ENCODE results near the gene NFIX. TPM values are rescaled to one million over a fixed set of nuclear protein-coding genes. Genes with fewer than 3 reads are reported as not detected.
A peak's percentile ranks its signal among the peaks of the same experiment; 100 is the strongest.

NFIX gene
- total RNA-seq, 1 donor from 2014 or later: 118 TPM

DNA sequence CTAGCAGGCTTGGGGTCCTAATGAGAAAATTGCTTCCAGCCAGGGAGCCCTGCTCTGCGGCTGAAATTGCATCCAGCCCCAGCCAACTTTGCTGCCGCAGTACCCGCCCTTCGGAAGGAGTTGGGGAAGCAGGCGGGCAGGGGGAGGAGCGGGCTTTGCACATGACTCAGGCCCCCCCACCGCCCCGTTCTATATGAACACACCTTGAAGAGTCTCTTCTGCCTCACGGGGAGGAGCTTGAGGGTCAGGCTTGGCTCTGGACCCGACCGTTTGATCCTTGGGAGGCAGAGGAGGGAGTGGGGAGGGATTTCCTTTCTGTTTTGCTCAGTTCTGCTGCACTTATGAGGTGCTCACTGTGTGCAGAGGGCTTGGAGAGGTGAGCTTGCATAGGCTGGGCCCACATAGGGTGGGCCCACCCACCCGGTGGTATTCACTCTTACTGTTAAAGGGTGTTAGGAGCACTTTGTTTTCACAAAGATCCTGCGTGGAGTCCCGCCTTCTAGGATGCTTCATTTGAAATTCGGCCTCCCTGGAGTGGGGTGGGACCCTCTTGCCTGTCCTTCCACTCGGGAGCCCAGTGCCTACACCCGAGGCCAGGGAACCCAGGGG is 60.9 kb downstream of the NFIX start:
- Histone ChIP-seq H3K4me1 (peaks cover 100% of the 10 kb centered on the region), H3K36me3 (no peaks in the 10 kb centered on the region), H3K27me3 (ENCODE audit: low read depth) (no peaks in the 10 kb centered on the region), H3K9me3 (replicated peaks) (no peaks in the 10 kb centered on the region), H3K27ac (replicated peaks) (peak overlapping the region; percentile 98), H3K4me3 (peak overlapping the region; percentile 54)
- DNase-seq: peak; percentile 61
- TF ChIP-seq, protein P1, sequence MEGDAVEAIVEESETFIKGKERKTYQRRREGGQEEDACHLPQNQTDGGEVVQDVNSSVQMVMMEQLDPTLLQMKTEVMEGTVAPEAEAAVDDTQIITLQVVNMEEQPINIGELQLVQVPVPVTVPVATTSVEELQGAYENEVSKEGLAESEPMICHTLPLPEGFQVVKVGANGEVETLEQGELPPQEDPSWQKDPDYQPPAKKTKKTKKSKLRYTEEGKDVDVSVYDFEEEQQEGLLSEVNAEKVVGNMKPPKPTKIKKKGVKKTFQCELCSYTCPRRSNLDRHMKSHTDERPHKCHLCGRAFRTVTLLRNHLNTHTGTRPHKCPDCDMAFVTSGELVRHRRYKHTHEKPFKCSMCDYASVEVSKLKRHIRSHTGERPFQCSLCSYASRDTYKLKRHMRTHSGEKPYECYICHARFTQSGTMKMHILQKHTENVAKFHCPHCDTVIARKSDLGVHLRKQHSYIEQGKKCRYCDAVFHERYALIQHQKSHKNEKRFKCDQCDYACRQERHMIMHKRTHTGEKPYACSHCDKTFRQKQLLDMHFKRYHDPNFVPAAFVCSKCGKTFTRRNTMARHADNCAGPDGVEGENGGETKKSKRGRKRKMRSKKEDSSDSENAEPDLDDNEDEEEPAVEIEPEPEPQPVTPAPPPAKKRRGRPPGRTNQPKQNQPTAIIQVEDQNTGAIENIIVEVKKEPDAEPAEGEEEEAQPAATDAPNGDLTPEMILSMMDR (IDR thresholded peaks at IDR 0.05; ENCODE audit: borderline replicate concordance): no peak
- intact Hi-C loops (cut with micrococcal nuclease): no loop called here

DNA sequence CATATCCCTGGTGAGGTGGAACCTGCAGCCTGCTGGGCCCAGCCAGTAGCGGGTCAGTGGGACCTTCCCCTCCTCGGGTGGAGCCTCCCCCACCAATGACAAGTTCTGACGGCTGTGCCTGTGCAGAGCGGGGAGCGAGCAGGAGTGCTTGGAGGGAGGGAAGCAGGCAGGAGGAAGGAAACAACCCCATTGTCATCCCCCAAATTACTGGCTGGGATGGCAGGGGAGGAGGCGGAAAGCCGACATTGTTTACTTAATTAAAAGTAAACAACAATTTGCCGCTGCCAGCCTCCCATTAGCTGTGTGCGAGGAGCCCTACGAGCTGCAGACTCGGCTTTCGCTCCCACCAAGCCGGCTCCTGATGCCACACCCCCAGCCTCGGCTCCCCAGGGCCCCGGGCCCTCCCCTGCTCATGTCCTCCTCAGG is 61.9 kb downstream of the NFIX start:
- Histone ChIP-seq H3K9me3 (replicated peaks) (no peaks in the 10 kb centered on the region), H3K27me3 (ENCODE audit: low read depth) (no peaks in the 10 kb centered on the region), H3K4me1 (peaks cover 100% of the 10 kb centered on the region), H3K4me3 (peak overlapping the region; percentile 9), H3K27ac (replicated peaks) (peak overlapping the region; percentile 98), H3K36me3 (no peaks in the 10 kb centered on the region)
- TF ChIP-seq, protein P1 (IDR thresholded peaks at IDR 0.05; ENCODE audit: borderline replicate concordance): no peak
- intact Hi-C loops (cut with micrococcal nuclease): no loop called here
- no peak for DNase-seq

DNA sequence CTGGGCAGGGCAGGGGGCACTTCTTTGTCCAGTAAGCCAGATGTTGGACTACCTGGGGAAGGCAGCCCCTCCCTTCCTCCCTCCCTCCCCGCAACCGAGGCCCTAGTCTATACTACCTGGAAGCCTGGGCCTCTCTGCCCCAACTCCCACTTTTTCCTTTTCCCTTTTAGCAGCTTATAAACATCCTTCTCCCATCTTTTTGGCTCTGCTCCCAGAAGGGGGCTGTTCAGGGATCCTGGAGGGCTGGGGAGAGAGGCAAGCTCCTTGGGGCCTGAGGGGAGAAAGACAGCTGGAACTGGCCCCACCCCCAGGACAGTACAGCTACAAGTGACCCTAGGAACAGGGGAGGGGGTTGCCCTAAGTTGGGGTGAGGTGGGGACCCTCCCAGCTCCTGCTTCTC is 62.5 kb downstream of the NFIX start:
- no peaks in the 10 kb centered on the region for H3K27me3 ChIP-seq (ENCODE audit: low read depth)
- TF ChIP-seq, protein P1 (IDR thresholded peaks at IDR 0.05; ENCODE audit: borderline replicate concordance): no peak
- peaks cover 100% of the 10 kb centered on the region for H3K4me1 ChIP-seq
- intact Hi-C loops (cut with micrococcal nuclease): no loop called here
- H3K4me3 ChIP-seq: peak overlapping the region; percentile 9
- DNase-seq: no peak
- H3K27ac ChIP-seq (replicated peaks): peak overlapping the region; percentile 98
- H3K36me3 ChIP-seq: no peaks in the 10 kb centered on the region
- H3K9me3 ChIP-seq (replicated peaks): no peaks in the 10 kb centered on the region

DNA sequence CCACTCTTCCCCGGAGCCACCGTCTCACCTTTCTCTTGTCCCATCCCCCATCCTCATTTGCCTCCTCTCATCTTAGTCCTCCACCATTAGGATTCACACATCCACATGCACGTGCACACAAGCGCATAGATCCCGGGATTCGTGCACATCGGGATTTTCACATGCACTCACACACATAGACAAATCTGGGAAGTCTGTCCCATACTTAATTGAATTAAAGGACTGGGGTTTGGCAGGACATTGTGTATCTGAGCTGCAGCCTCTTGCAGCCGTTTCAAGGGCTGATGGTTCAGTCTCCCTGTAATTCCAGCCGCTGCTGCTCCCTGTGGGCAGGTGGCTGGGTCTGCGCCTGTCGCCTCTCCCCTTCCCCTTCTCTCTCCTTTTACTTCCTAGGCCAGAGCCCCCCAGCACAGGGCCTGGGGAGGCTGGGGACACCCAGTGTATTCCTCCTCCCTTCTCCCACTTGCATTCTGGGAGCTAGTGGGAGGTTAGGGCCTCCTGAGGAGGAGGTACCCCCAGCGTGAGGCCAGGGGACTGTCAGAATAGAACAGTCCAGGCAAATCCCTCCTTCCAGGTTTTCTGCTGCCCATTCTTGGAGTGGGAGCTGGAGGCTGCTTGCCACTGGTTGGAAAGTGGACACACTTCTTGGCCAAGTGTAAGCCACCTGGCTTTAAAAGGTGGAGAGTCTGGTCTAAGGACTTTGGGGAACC is 63.8 kb downstream of the NFIX start:
- peak overlapping the region; percentile 98 for H3K27ac ChIP-seq (replicated peaks)
- intact Hi-C loops (cut with micrococcal nuclease): no loop called here
- H3K36me3 ChIP-seq: no peaks in the 10 kb centered on the region
- no peak for DNase-seq
- TF ChIP-seq, protein P1 (IDR thresholded peaks at IDR 0.05; ENCODE audit: borderline replicate concordance): peak; percentile 33
- no peak overlapping the region for H3K4me3 ChIP-seq
- no peaks in the 10 kb centered on the region for H3K9me3 ChIP-seq (replicated peaks)
- H3K27me3 ChIP-seq (ENCODE audit: low read depth): no peaks in the 10 kb centered on the region
- H3K4me1 ChIP-seq: peaks cover 100% of the 10 kb centered on the region

DNA sequence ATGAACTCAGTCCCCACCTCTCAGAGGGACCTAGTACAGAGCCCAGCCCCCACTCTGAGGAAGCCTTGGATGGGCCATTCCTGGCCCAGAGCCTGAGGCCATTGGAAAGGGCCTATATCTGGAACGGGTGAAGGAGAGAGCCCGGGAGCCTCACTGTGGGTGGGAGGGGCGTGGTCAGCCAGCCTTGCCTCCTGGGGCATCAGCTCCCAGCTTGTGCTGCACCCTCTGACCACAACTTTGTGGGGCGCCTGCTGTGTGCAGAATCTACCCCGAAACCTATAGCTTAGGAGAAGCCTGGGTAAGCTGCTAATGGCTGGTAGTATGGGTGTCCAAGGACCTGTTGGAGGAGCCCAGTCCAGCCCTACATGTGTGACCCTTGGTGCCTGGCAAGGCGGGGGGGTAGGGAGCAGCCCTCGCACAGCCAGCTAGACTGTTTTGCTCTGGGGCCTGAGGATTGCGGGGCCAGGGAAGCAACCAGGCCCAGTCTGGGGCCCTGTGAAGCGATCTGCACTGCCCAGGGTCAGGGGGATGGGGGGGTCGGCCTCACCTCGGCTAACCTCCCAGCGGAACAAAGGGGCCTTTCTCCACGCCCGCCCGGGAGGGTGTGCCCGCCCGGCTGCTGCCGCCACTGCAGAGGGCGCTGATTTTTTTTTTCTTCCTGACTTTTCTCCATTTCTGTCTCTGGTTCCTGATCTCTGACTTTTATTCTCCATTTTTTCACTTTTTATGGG is 65.1 kb downstream of the NFIX start:
- TF ChIP-seq, protein P1 (IDR thresholded peaks at IDR 0.05; ENCODE audit: borderline replicate concordance): no peak
- H3K36me3 ChIP-seq: no peaks in the 10 kb centered on the region
- peak; percentile 64 for DNase-seq

More for the DNA sequence above, 65.1 kb downstream of the NFIX start:
- peak overlapping the region; percentile 98 for H3K27ac ChIP-seq (replicated peaks)
- peak overlapping the region; percentile 68 for H3K4me3 ChIP-seq
- H3K27me3 ChIP-seq (ENCODE audit: low read depth): no peaks in the 10 kb centered on the region
- peaks cover 100% of the 10 kb centered on the region for H3K4me1 ChIP-seq
- H3K9me3 ChIP-seq (replicated peaks): no peaks in the 10 kb centered on the region
- intact Hi-C loops (cut with micrococcal nuclease): loop anchor here (10.0 kb wide), 1 partner anchor 66 kb away; the partner anchor contains the start of gene NFIX

Data from left ventricle myocardium inferior (tissue), 1 donor.